GM12892 (cell line): ENCODE measurements around the gene MYO10.

Source experiments
- DNase-seq: peaks from one replicate; pipeline ENCODE4 v3.0.0; 2011; ENCODE audit not compliant: insufficient read length
- FAIRE-seq: peaks from 2 replicates; lab custom pipeline; 2011; peaks lifted over from hg19 to GRCh38; lab: Jason Lieb, UNC
- POLR2A ChIP-seq: IDR thresholded peaks from 2 replicates; pipeline ENCODE4 v1.6.1; 2011; ENCODE audit warnings: low read depth, low read length, control low read depth
- POLR2AphosphoS5 ChIP-seq: IDR thresholded peaks from 2 replicates; pipeline ENCODE4 v1.6.1; 2011; ENCODE audit warnings: low read depth, low read length, control low read depth
- TAF1 ChIP-seq: IDR thresholded peaks from 2 replicates; pipeline ENCODE4 v1.6.1; 2011; ENCODE audit warnings: low read depth, mild to moderate bottlenecking, control low read depth, low read length, borderline replicate concordance

The MYO10 gene

DNA sequence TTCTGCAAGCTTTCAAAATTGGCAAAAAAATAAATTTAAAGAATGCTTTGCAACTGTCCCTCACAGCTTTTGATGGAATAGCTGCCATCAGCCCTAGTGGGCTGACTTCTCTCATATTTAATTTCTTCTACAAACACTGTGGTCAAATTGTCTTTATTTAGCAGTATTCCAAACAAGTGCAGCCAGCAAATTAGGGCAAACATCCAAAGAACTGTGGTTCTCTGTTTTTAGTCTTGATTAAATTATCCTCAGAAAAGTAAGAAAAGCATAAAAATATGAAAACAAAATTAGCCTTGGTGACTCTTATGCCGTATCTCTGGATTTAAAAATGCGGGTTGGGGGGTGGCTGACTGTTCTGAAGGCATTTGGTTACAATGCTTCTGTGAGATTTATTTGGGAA lies 223.5 kb downstream of the MYO10 start:
- FAIRE-seq: no peak
- TF ChIP-seq TAF1 (no peak), POLR2A (no peak), POLR2AphosphoS5 (no peak)

DNA sequence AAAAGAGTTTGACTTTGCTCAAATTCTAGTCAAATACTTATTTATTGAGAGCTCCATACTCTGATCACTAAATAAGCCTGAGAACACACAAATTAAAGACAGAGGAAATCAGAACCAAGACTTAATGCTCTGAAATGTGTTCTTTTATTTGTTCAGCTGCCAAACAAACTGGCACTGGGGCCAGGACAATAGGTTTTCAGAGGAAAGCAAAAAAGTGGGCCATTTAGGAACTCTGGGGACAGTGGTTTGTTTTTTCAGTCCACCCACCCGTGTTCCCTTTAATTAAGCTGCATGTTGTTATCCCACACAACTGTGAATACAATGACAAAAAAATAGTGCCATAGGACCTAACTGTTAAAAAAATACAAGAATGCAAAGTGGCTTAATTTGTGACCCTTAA lies 223.9 kb downstream of the MYO10 start:
- FAIRE-seq (no peak), DNase-seq (no peak)
- TF ChIP-seq POLR2AphosphoS5 (no peak), TAF1 (no peak), POLR2A (no peak)

More for the DNA sequence above, 223.5 kb downstream of the MYO10 start:
- no peak for DNase-seq

DNA sequence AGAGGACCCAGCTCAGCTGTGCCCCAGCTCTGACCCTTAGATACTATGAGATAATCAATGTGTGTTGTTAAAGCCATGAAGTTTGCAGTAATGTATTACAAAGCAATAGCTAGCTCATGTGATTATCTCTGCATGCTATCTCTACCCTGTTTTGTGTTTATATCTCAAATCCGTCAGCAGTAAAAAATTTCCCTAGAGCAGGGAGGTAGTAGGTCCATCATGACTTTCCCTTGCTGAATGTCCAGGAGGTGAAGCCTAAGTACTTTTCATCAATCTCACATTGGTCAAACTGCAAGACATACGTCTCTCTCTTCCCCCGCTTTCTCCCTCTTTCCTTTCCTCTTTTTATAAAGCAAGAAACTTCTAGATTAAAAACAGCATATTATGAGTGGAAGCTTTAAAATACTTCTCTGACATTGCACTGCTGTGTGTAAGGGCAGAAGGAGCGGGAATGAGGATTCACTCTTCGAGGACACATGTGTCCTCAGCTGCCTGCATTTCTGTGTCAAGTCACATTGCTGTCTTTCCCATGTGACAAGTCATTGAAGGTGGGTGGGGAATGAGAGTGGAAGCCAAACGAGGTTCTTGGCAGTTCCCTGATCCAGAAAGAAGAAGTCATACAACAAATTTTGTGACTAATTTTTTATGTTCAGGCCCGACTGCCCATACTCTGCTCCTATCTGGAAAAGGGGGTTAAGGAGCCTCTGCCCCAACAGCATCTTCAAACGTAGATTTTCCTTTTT lies 226.2 kb downstream of the MYO10 start:
- TF ChIP-seq POLR2AphosphoS5 (no peak), POLR2A (no peak), TAF1 (no peak)
- FAIRE-seq (no peak), DNase-seq (no peak)

DNA sequence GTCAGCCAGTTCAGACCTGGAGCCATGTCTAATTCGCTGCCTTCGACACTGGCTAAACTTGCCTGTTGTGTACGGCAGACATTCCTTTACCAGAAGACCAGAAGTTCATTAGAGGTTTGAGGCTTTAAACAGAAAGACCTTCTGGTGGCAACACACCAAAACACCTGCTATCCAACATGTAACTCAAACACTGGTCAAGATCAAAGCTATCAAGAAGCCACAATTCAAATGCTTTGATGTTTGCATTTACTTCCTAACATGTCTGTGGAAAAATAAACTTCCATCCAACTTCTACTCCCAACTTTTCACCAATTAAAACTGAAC lies 228.3 kb downstream of the MYO10 start:
- DNase-seq (no peak), FAIRE-seq (no peak)
- no peak for TF ChIP-seq POLR2A
- no peak for TF ChIP-seq TAF1
- no peak for TF ChIP-seq POLR2AphosphoS5

DNA sequence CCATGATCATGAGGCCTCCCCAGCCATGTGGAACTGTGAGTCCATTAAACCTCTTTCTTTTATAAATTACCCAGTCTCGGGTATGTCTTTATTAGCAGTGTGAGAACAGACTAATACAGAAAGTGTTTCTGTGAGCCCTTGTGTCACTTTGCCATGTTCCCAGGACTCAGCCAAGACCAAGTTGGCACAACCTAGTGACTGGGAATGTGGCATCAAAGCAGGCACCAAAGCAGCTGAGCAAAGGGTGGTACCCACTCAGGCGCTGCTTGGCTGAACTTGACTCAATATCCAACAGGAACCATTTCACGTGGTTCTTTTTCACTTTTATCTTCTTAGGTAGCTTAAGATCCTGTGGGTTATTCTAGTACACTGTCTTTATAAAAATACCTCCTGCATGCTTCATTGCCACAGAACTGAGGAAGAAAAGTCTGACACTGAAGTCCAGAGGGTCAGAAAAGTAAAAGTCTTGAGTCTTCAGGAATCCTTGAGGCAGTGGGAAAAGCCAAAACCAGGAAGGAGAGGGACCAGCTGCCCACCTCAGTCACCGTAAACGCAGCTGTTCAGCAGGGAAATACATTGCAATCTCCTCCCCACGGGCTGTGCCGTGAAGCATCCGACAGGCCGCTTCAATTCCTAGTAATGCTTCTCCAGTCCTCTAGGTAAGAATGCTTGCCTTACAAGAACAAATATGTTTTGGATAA lies 228.8 kb downstream of the MYO10 start:
- no peak for DNase-seq
- no peak for FAIRE-seq
- no peak for TF ChIP-seq POLR2A
- TF ChIP-seq TAF1: no peak
- no peak for TF ChIP-seq POLR2AphosphoS5

DNA sequence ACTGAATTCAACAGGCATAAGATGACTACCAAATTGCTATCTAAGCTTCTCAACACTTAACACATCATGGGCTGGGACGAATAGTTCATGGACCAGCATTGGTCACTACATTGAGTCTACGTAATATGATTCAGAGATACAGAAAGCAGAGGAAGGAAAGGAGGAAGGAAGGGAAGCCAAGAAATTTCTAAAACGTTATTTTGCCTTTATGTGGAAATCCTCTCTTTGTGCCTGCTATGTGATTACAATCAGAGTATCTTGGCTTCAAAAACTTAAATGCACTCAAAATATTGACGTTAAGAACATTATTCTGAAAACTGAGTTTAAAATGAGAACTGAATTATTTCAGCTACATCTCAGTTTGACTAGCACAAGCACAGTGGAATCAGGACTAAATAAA lies 231.1 kb downstream of the MYO10 start:
- FAIRE-seq: no peak
- TF ChIP-seq POLR2AphosphoS5 (no peak), POLR2A (no peak)
- DNase-seq: no peak

DNA sequence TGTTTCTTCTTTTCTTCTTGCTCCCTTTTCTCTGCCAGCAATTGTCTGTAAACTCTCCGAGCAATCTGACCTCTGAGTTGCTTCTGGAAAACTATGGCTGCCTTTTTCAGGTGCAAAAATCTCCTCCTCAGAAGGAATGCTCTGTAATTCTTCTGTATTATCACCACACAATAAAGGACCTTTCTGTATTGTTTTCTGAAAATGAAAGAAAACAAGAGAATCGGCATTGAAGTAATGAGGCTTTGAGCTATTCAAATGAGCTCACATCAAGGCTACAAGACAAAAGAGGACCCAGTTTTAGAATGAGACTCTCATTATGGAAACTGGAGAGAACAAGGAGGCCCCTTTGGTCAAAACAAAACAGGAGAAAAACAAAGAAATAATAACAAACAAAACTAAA lies 233.1 kb downstream of the MYO10 start:
- no peak for TF ChIP-seq TAF1
- no peak for TF ChIP-seq POLR2A
- TF ChIP-seq POLR2AphosphoS5: no peak
- no peak for DNase-seq
- FAIRE-seq: no peak

DNA sequence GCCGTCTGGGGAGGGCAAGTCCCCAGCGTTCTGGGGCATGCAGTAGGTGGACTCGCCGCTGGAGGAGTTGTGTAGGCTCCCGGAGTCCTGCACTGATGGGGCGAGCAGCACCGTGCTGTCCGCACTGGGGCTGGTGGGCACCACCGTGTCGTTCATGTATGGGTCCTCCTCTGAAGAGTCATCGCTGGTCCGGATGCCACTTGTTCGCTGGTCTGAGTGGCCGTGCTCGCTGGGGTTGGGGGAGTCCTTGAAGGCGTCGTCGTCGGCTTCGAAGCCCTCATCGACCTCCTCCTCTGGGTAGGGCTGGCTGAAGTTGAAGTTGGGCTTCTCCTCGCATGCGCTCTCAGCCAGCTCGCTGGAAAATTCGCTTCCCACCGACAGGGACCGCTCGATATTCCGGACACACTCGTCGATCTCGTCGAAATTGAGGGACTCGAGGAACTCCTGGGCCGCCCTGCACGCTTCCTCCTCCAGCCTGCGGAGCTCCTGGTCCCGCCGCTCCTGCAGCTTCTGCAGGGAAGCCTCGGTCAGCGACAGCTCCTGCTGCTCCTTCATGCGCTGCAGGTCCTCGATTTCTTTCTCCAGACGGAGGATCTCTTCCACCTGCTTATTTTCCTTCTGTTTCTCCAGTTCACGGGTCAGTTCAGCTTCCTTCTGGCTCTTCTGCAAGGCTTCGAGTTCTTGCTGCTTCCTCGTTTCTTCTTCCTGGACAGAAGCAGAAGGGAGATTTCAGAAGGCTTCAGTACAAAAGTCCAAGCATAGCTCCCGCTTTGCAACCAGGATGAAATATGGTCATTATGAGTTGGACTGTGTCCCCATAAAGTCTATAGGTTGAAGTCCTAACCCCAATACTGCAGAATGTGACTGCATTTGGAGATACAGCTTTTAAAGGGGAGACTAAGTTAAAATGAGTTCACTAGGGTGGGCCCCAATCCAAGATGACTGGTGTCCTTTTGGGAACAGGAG lies 234.7 kb downstream of the MYO10 start:
- DNase-seq: no peak
- no peak for FAIRE-seq
- TF ChIP-seq POLR2AphosphoS5 (no peak), TAF1 (no peak)

DNA sequence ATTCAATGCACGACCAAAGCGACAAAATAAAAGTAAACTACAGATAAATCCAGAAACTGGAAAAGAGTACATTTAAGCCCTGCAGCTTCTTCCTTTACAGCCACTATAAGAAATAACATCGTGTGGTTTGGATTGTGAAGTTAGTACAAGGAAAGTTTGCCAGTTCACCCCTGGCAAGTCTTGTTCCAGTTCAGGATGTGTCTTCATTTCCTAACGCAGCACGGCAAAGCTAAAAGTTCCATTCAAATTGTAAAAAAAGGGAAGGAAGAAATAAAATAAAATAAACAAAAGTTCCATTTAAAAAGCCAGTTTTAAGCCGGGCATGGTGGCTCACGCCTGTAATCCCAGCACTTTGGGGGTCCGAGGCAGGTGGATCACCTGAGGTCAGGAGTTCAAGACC lies 236.0 kb downstream of the MYO10 start:
- no peak for DNase-seq
- no peak for FAIRE-seq
- TF ChIP-seq POLR2A (no peak), POLR2AphosphoS5 (no peak), TAF1 (no peak)

DNA sequence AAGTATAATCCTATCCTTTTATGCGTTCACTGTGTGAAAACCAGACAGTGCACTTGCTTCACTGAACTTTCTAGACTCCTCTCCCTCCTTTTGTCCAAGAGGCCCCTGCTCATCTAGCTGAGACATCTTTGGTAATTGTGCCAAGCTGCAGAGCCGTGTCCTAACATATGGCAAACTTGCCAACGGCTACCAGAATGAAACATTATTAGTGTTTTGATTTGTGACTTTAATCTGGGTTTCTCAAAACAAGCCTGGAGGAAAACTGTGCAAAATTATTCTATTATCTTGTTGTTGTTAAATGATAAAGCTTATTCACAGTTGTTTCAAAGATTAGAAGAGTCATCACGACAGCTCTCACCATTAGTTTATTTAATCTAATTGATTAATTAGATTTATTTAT lies 240.3 kb downstream of the MYO10 start:
- DNase-seq (no peak), FAIRE-seq (no peak)
- no peak for TF ChIP-seq TAF1
- no peak for TF ChIP-seq POLR2AphosphoS5
- TF ChIP-seq POLR2A: no peak

DNA sequence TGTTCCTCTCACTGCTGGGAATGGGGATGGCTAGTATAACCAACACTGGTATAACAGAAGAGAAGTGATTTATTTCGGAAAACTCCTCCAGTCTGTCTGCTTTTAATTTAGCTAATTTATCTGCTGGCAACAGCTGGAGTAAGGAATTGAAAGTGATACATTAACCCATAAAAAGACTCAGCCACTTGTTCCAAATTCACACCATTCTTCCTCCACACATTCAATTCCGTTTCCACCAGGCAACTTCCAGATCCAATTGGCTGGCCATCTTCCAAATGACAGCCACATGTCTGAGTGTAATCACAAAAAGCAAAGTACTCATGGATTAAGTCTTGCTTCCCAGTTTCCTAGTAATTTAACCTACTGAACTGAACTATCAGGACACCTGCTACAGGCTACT lies 242.2 kb downstream of the MYO10 start:
- no peak for FAIRE-seq
- TF ChIP-seq POLR2AphosphoS5: no peak
- no peak for TF ChIP-seq TAF1
- no peak for TF ChIP-seq POLR2A
- no peak for DNase-seq
